HepG2 (cell line): ENCODE results near the gene PDZD2. TPM values are rescaled to one million over a fixed set of nuclear protein-coding genes. Genes with fewer than 3 reads are reported as not detected.

Experiments
- ATAC-seq: fragments of 200-7000 bp; cut with Tn5 transposase; 3 replicates; pipeline ENCODE4 v1.9.1; 2020; ENCODE audit warnings: mild to moderate bottlenecking, moderate library complexity
- BruUV-seq: library from RNA; stranded (reverse); fragments of 400-500 nt; replicated peaks from 2 replicates; lab custom pipeline; 2021; lab: Mats Ljungman, UMichigan
- CTCF ChIA-PET: fragments of 300-600 bp; formaldehyde crosslinking; extraction: SDS; loops from one replicate; lab custom pipeline; 2021; ENCODE audit warnings: low total read pairs, inconsistent platforms, low intra/inter-chr PET ratio; lab: Yijun Ruan, JAX
- POLR2A ChIA-PET: fragments of 350-600 bp; sonication (Branson Sonifier 250); formaldehyde crosslinking; loops from one replicate; lab custom pipeline; 2020; ENCODE audit warnings: antibody characterized with exemption, inconsistent platforms; lab: Yijun Ruan, JAX
- DNase-seq: peaks from one replicate; pipeline ENCODE4 v3.0.0-alpha.2; 2015; ENCODE audit warnings: low spot score
- FAIRE-seq: peaks from 3 replicates; lab custom pipeline; 2011; peaks lifted over from hg19 to GRCh38; lab: Jason Lieb, UNC
- H2AFZ ChIP-seq: one replicate; pipeline ENCODE4 v1.6.1; 2011; ENCODE audit warnings: low read length, inconsistent platforms
- H3K27ac ChIP-seq: fragments of 300-600 bp; 3 replicates; pipeline ENCODE4 v1.8.0; 2011; ENCODE audit warnings: mixed run types, mild to moderate bottlenecking, mixed read lengths, low read length, inconsistent platforms; ENCODE audit not compliant: insufficient read depth; ENCODE audit errors: extremely low read length
- H3K27me3 ChIP-seq, 2 experiments: fragments of 200-600 bp in 1 of 2; 2 replicates in 1 of 2; 3 replicates in 1 of 2; pipeline versions ENCODE4 v1.6.0 to v1.8.0; 2011; ENCODE audit warnings: low read length in 2 of 2, mild to moderate bottlenecking in 2 of 2, moderate library complexity in 2 of 2, inconsistent platforms in 1 of 2; ENCODE audit not compliant: insufficient read depth in 2 of 2, control insufficient read depth in 1 of 2
- H3K36me3 ChIP-seq, 2 experiments: fragments of 200-600 bp in 1 of 2; replicated peaks in 1 of 2; 2 replicates in 1 of 2; 3 replicates in 1 of 2; pipeline versions ENCODE4 v1.5.1 to v1.8.0; 2011; ENCODE audit warnings: low read length in 2 of 2, inconsistent platforms in 1 of 2; ENCODE audit not compliant: insufficient read depth in 2 of 2, control insufficient read depth in 1 of 2
- H3K4me1 ChIP-seq: 2 replicates; pipeline ENCODE4 v1.5.1; 2012; ENCODE audit warnings: low read length, inconsistent platforms; ENCODE audit not compliant: insufficient read depth
- H3K4me2 ChIP-seq: 2 replicates; pipeline ENCODE4 v1.6.0; 2011; ENCODE audit warnings: low read depth, low read length, inconsistent platforms
- H3K4me3 ChIP-seq, 3 experiments: fragments of 200-600 bp in 1 of 3; sonication (generic), shearing (Covaris generic) in 1 of 3; replicated peaks in 1 of 3; 2 replicates each; pipeline ENCODE4 v1.5.1; 2011 to 2016; ENCODE audit warnings: low read length in 3 of 3, inconsistent platforms in 2 of 3, low read depth in 2 of 3, mild to moderate bottlenecking in 2 of 3, control low read depth in 1 of 3, mixed read lengths in 1 of 3; ENCODE audit not compliant: insufficient read depth in 1 of 3
- H3K79me2 ChIP-seq: one replicate; pipeline ENCODE4 v1.6.1; 2011; ENCODE audit warnings: low read length, inconsistent platforms; ENCODE audit not compliant: insufficient read depth
- H3K9ac ChIP-seq: 2 replicates; pipeline ENCODE4 v1.6.0; 2011; ENCODE audit warnings: mild to moderate bottlenecking, low read depth, low read length, inconsistent platforms; ENCODE audit not compliant: insufficient read depth
- H3K9me3 ChIP-seq: 2 replicates; pipeline ENCODE4 v1.5.1; 2012; ENCODE audit warnings: mild to moderate bottlenecking, low read length
- H4K20me1 ChIP-seq: 2 replicates; pipeline ENCODE4 v1.6.0; 2011; ENCODE audit warnings: inconsistent platforms, mild to moderate bottlenecking, low read length, moderate library complexity; ENCODE audit not compliant: insufficient read depth
- ARID3A ChIP-seq: IDR thresholded peaks from 2 replicates; pipeline ENCODE4 v1.6.1; 2012; ENCODE audit warnings: low read depth, low read length, improper control_type of control experiment
- EP300 ChIP-seq, 3 experiments: sonication (generic) in 1 of 3; formaldehyde crosslinking in 1 of 3; IDR thresholded peaks; 2 replicates each; pipeline versions ENCODE4 v1.5.1 to v1.6.1; 2011 to 2020; ENCODE audit warnings: low read depth in 2 of 3, low read length in 2 of 3, borderline replicate concordance in 1 of 3, improper control_type of control experiment in 1 of 3, mild to moderate bottlenecking in 1 of 3, missing genetic modification reagents in 1 of 3, moderate library complexity in 1 of 3
- IKZF5 ChIP-seq: IDR thresholded peaks from 2 replicates; pipeline ENCODE4 v1.6.1; 2018; ENCODE audit warnings: missing genetic modification reagents, mild to moderate bottlenecking, missing compliant biosample characterization
- RAD21 ChIP-seq: fragments of 450-650 bp; formaldehyde crosslinking; IDR thresholded peaks from 2 replicates; pipeline ENCODE4 v1.5.0; 2020; ENCODE audit warnings: mild to moderate bottlenecking
- SP140L ChIP-seq: sonication (generic); formaldehyde crosslinking; IDR thresholded peaks from 2 replicates; pipeline ENCODE4 v1.4.0; 2020; ENCODE audit warnings: missing genetic modification reagents, borderline replicate concordance
- ZNF563 ChIP-seq: sonication (generic); formaldehyde crosslinking; IDR thresholded peaks from 2 replicates; pipeline ENCODE4 v1.8.0; 2022; ENCODE audit warnings: mild to moderate bottlenecking, moderate library complexity, missing genetic modification reagents
- WGBS: methylation state at CpG from one replicate; pipeline ENCODE4 v1.1.6; 2017; ENCODE audit warnings: low lambda C conversion rate; 5-methylcytosine and 5-hydroxymethylcytosine counted together
- in situ Hi-C: cut with HindIII; loops from 2 replicates; pipeline ENCODE4 v1.10.0; 2017; ENCODE audit warnings: low pct_unique_long_range_greater_than_20kb; ENCODE audit not compliant: extremely low pct_ligation_motif_present
- intact Hi-C: fragments of 100-400 bp; cut with micrococcal nuclease; formaldehyde crosslinking; loops from one replicate; pipeline ENCODE4 v1.10.0; 2022; ENCODE audit not compliant: unreplicated experiment
- polyA plus RNA-seq, 8 experiments: library from polyadenylated mRNA; depleted of rRNA in 3 of 8; stranded (reverse) in 7 of 8; unstranded in 1 of 8; fragments of >200 nt; fragmentation: Illumina TruSeq in 4 of 8; extraction: Trizol in 4 of 8; gene quantifications; 2 replicates each; pipeline versions ENCODE4 v1.2.1 to v1.2.3, GENCODE V29; 2011 to 2016; ENCODE audit warnings: low read depth in 4 of 8, missing spikeins in 1 of 8, mixed read lengths in 1 of 8; ENCODE audit not compliant: insufficient read depth in 1 of 8
- total RNA-seq, 5 experiments: library from RNA; depleted of rRNA; stranded (reverse); fragments of >200 nt; fragmentation: Illumina TruSeq; extraction: Trizol; gene quantifications; 2 replicates each; pipeline ENCODE4 v1.2.3, GENCODE V29; 2016; ENCODE audit warnings: low read depth in 1 of 5

Gene PDZD2
- total and polyA plus RNA-seq, 2 of the 13 experiments (the other 11 are each of a cell fraction or from before 2014, with no cell fraction given): 0.04 TPM; not detected in 1

- Histone ChIP-seq H3K4me1 (no peaks in the 10 kb centered on the region), H3K9ac (no peak overlapping the region), H3K4me3 (no peak overlapping the region), H4K20me1 (no peaks in the 10 kb centered on the region), H3K27ac (no peak overlapping the region), H3K9me3 (no peaks in the 10 kb centered on the region), H3K4me2 (no peak overlapping the region), H2AFZ (no peak overlapping the region), H3K27me3 (no peaks in the 10 kb centered on the region; a peak in 1 of 5 replicates), H3K36me3 (no peaks in the 10 kb centered on the region), H3K79me2 (no peaks in the 10 kb centered on the region)
- no TSS peak for BruUV-seq
- intact Hi-C loops: no loop called here
- CTCF ChIA-PET: no interaction called here
- POLR2A ChIA-PET: no interaction called here
- in situ Hi-C loops: no loop called here
- under 1% methylated on average over 4 of the region's 4 CpGs for WGBS
- ATAC-seq: no peak
- no peak for FAIRE-seq
- TF ChIP-seq EP300 (IDR thresholded peaks at IDR 0.05; ENCODE audit: low read depth in 2 of 2, low read length in 2 of 2): no peak
- no peak for TF ChIP-seq EP300 (CRISPR knock-in tag; IDR thresholded peaks at IDR 0.05; ENCODE audit: borderline replicate concordance)
- TF ChIP-seq SP140L (CRISPR knock-in tag): no peak
- TF ChIP-seq RAD21: no peak
- no peak for DNase-seq
Observed at GRCh38 chr5:31623249-31623648, 15.7 kb upstream of the PDZD2 start.

GRCh38 chr5:31625394-31625793 is 13.5 kb upstream of the PDZD2 start:
- Histone ChIP-seq H3K27me3 (no peaks in the 10 kb centered on the region; a peak in 1 of 5 replicates), H2AFZ (no peak overlapping the region), H3K9ac (no peak overlapping the region), H3K27ac (no peak overlapping the region), H3K4me1 (no peaks in the 10 kb centered on the region), H4K20me1 (no peaks in the 10 kb centered on the region), H3K4me3 (no peak overlapping the region), H3K9me3 (no peaks in the 10 kb centered on the region), H3K79me2 (no peaks in the 10 kb centered on the region), H3K4me2 (no peak overlapping the region), H3K36me3 (no peaks in the 10 kb centered on the region)
- ATAC-seq (no peak), DNase-seq (no peak), FAIRE-seq (no peak)
- intact Hi-C loops: no loop called here
- POLR2A ChIA-PET: no interaction called here
- no TSS peak for BruUV-seq
- no peak for TF ChIP-seq ARID3A
- TF ChIP-seq ZNF563: no peak
- no peak for TF ChIP-seq IKZF5
- in situ Hi-C loops: no loop called here
- CTCF ChIA-PET: no interaction called here
- 0% methylated on average over 1 of the region's 1 CpG for WGBS
